CD14-positive monocyte (primary cell): ENCODE data around the gene KLF15. TPM values are rescaled to one million over a fixed set of nuclear protein-coding genes. Genes with fewer than 3 reads are reported as not detected.

Experiments used
- DNase-seq, 3 donors: peaks; one replicate each; pipeline ENCODE4 v3.0.0-alpha.2; 2011 to 2022
- H2AFZ ChIP-seq: 2 replicates; pipeline ENCODE4 v1.6.0; 2012; ENCODE audit warnings: mild to moderate bottlenecking, low read depth, low read length, inconsistent platforms; ENCODE audit not compliant: insufficient read depth, poor library complexity, severe bottlenecking
- H3K27ac ChIP-seq, 2 donors: 1 replicate in 1 of 2; 2 replicates in 1 of 2; pipeline ENCODE4 v1.5.1; 2012 to 2013; ENCODE audit warnings: low read length in 2 of 2, control low read depth in 1 of 2, inconsistent platforms in 1 of 2, low read depth in 1 of 2, mild to moderate bottlenecking in 1 of 2
- H3K27me3 ChIP-seq, 2 donors: one replicate each; pipeline versions ENCODE4 v1.6.0 to v1.6.1; 2011 to 2013; ENCODE audit warnings: low read length in 2 of 2; ENCODE audit not compliant: control insufficient read depth in 2 of 2, insufficient read depth in 2 of 2
- H3K36me3 ChIP-seq, 2 donors: replicated peaks in 1 of 2; 1 replicate in 1 of 2; 2 replicates in 1 of 2; pipeline versions ENCODE4 v1.5.1 to v1.6.1; 2012 to 2013; ENCODE audit warnings: low read length in 2 of 2, control low read depth in 1 of 2, inconsistent platforms in 1 of 2, mild to moderate bottlenecking in 1 of 2; ENCODE audit not compliant: insufficient read depth in 2 of 2, control insufficient read depth in 1 of 2
- H3K4me1 ChIP-seq, 2 donors: 1 replicate in 1 of 2; 2 replicates in 1 of 2; pipeline versions ENCODE4 v1.5.1 to v1.6.1; 2012 to 2013; ENCODE audit warnings: low read length in 2 of 2, control low read depth in 1 of 2, inconsistent platforms in 1 of 2, mild to moderate bottlenecking in 1 of 2, moderate library complexity in 1 of 2; ENCODE audit not compliant: insufficient read depth in 2 of 2, control insufficient read depth in 1 of 2
- H3K4me2 ChIP-seq: replicated peaks from 2 replicates; pipeline ENCODE3; 2012; ENCODE audit warnings: low read length, moderate library complexity, mild to moderate bottlenecking; ENCODE audit not compliant: poor library complexity, severe bottlenecking; ENCODE audit errors: extremely low read depth
- H3K4me3 ChIP-seq, 3 experiments: fragments of 200-600 bp in 1 of 3; sonication (generic) in 1 of 3; replicated peaks in 1 of 3; 1 replicate in 2 of 3; 2 replicates in 1 of 3; pipeline ENCODE4 v1.5.1; 2011 to 2013; ENCODE audit warnings: low read length in 3 of 3, mild to moderate bottlenecking in 3 of 3, control low read depth in 2 of 3, low read depth in 2 of 3, inconsistent platforms in 1 of 3, moderate library complexity in 1 of 3
- H3K79me2 ChIP-seq: 2 replicates; pipeline ENCODE4 v1.6.0; 2012; ENCODE audit warnings: mild to moderate bottlenecking, control low read depth, inconsistent platforms, low read length, moderate library complexity; ENCODE audit not compliant: insufficient read depth
- H3K9ac ChIP-seq: 2 replicates; pipeline ENCODE4 v1.6.0; 2017; ENCODE audit warnings: low read length, mild to moderate bottlenecking; ENCODE audit not compliant: insufficient read depth, poor library complexity, severe bottlenecking
- H3K9me3 ChIP-seq, 2 donors: replicated peaks in 1 of 2; 1 replicate in 1 of 2; 2 replicates in 1 of 2; pipeline versions ENCODE4 v1.5.1 to v1.6.1; 2012 to 2013; ENCODE audit warnings: low read length in 2 of 2, control low read depth in 1 of 2; ENCODE audit not compliant: control insufficient read depth in 1 of 2, insufficient read depth in 1 of 2
- H4K20me1 ChIP-seq: 2 replicates; pipeline ENCODE4 v1.6.0; 2012; ENCODE audit warnings: mild to moderate bottlenecking, low read length, control low read depth, moderate library complexity; ENCODE audit not compliant: insufficient read depth
- H3K27ac Mint-ChIP-seq, 7 donors: one replicate each; pipeline ENCODE4 v1.8.0; 2020; ENCODE audit warnings: mild to moderate bottlenecking in 7 of 7, mixed read lengths in 7 of 7, moderate library complexity in 6 of 7, inconsistent platforms in 2 of 7
- H3K27me3 Mint-ChIP-seq, 3 donors: one replicate each; pipeline ENCODE4 v1.8.0; 2021 to 2022; ENCODE audit warnings: low read depth in 3 of 3, mild to moderate bottlenecking in 3 of 3, mixed read lengths in 3 of 3, moderate library complexity in 3 of 3, inconsistent platforms in 1 of 3
- H3K36me3 Mint-ChIP-seq, 2 donors: one replicate each; pipeline ENCODE4 v1.8.0; 2020; ENCODE audit warnings: mixed read lengths in 2 of 2, inconsistent platforms in 1 of 2, mild to moderate bottlenecking in 1 of 2
- H3K4me1 Mint-ChIP-seq: one replicate; pipeline ENCODE4 v1.8.0; 2020; ENCODE audit warnings: mild to moderate bottlenecking, mixed read lengths
- H3K4me3 Mint-ChIP-seq, 2 donors: one replicate each; pipeline ENCODE4 v1.8.0; 2020; ENCODE audit warnings: mild to moderate bottlenecking in 2 of 2, mixed read lengths in 2 of 2, moderate library complexity in 1 of 2
- H3K9me3 Mint-ChIP-seq, 7 donors: one replicate each; pipeline ENCODE4 v1.8.0; 2020 to 2022; ENCODE audit warnings: mixed read lengths in 7 of 7, mild to moderate bottlenecking in 6 of 7, moderate library complexity in 6 of 7, inconsistent platforms in 2 of 7
- CTCF ChIP-seq: fragments of 200-600 bp; IDR thresholded peaks from one replicate; pipeline ENCODE4 v1.8.0; 2022; ENCODE audit warnings: antibody characterized with exemption, mild to moderate bottlenecking
- WGBS: methylation state at CpG from one replicate; pipeline ENCODE4 v1.1.5; 2013; ENCODE audit warnings: missing lambda C conversion rate; ENCODE audit not compliant: insufficient coverage; 5-methylcytosine and 5-hydroxymethylcytosine counted together
- intact Hi-C, 2 donors: fragments of 100-400 bp; cut with micrococcal nuclease; formaldehyde crosslinking; loops; one replicate each; pipeline versions ENCODE4 v1.15.0 to v1.15.1; 2023
- polyA plus RNA-seq, 3 donors: library from polyadenylated mRNA; depleted of rRNA in 1 of 3; unstranded in 2 of 3; stranded (reverse) in 1 of 3; fragments of 300-500 nt in 2 of 3; fragments of >200 nt in 1 of 3; fragmentation: Illumina TruSeq in 2 of 3; gene quantifications; 1 replicate in 2 of 3; 2 replicates in 1 of 3; pipeline ENCODE4 v1.2.3, GENCODE V29; 2012 to 2021

KLF15 gene
- polyA plus RNA-seq, 3 donors, result not detected

GRCh38 chr3:126300761-126301481 is 56.3 kb downstream of the KLF15 start:
- H3K4me1 Mint-ChIP-seq, result no peaks in the 10 kb centered on the region
- H3K79me2 ChIP-seq, result no peaks in the 10 kb centered on the region
- no peak overlapping the region for H2AFZ ChIP-seq
- H3K27ac Mint-ChIP-seq, result no peak overlapping the region
- H3K4me3 ChIP-seq, result no peak overlapping the region
- no peak for DNase-seq
- H3K9me3 ChIP-seq, result no peaks in the 10 kb centered on the region
- H3K4me3 Mint-ChIP-seq, result no peak overlapping the region
- no peak for TF ChIP-seq CTCF
- no peaks in the 10 kb centered on the region for H3K4me1 ChIP-seq
- 88% methylated on average over 9 of the region's 15 CpGs for WGBS
- H3K27me3 ChIP-seq, result no peaks in the 10 kb centered on the region
- H3K9ac ChIP-seq, result no peak overlapping the region
- H4K20me1 ChIP-seq, result no peaks in the 10 kb centered on the region
- H3K36me3 Mint-ChIP-seq, result no peaks in the 10 kb centered on the region
- intact Hi-C loops, result no loop called here
- peaks cover 8 to 32% (median 12%) of the 10 kb centered on the region in 7 donors for H3K9me3 Mint-ChIP-seq
- H3K27me3 Mint-ChIP-seq, result peaks cover 6 to 19% (median 7%) of the 10 kb centered on the region in 3 donors
- no peak overlapping the region for H3K27ac ChIP-seq
- no peak overlapping the region for H3K4me2 ChIP-seq
- no peaks in the 10 kb centered on the region for H3K36me3 ChIP-seq

GRCh38 chr3:126300001-126300760 is 57.0 kb downstream of the KLF15 start:
- Histone ChIP-seq H2AFZ (no peak overlapping the region), H3K4me1 (no peaks in the 10 kb centered on the region), H3K4me2 (no peak overlapping the region), H3K79me2 (no peaks in the 10 kb centered on the region), H4K20me1 (no peaks in the 10 kb centered on the region), H3K27ac (no peak overlapping the region), H3K36me3 (no peaks in the 10 kb centered on the region), H3K9me3 (no peaks in the 10 kb centered on the region), H3K27me3 (no peaks in the 10 kb centered on the region), H3K9ac (no peak overlapping the region), H3K4me3 (no peak overlapping the region)
- peak overlapping the region in 1 of 7 donors; percentile 50 for H3K27ac Mint-ChIP-seq
- H3K27me3 Mint-ChIP-seq, result peaks cover 7 to 19% (median 9%) of the 10 kb centered on the region in 3 donors
- no peak for DNase-seq
- WGBS, result 90% methylated on average over 16 of the region's 22 CpGs
- no peak for TF ChIP-seq CTCF
- no peak overlapping the region for H3K4me3 Mint-ChIP-seq
- H3K4me1 Mint-ChIP-seq, result no peaks in the 10 kb centered on the region
- no peaks in the 10 kb centered on the region for H3K36me3 Mint-ChIP-seq
- intact Hi-C loops, result no loop called here
- H3K9me3 Mint-ChIP-seq, result peaks cover 8 to 32% (median 12%) of the 10 kb centered on the region in 7 donors
